GM23338 (cell line): ENCODE data around the gene FOXA2. TPM values are rescaled to one million over a fixed set of nuclear protein-coding genes. Genes with fewer than 3 reads are reported as not detected.

Source experiments
- ATAC-seq: fragments of 200-7000 bp; cut with Tn5 transposase; 3 replicates; pipeline ENCODE4 v1.9.1; 2020
- DNase-seq: peaks from one replicate; pipeline ENCODE4 v3.0.0-alpha.2; 2015; ENCODE audit warnings: low spot score
- H2AFZ ChIP-seq: fragments of 200-600 bp; sonication (generic); 2 replicates; pipeline ENCODE4 v1.8.0; 2016; ENCODE audit warnings: antibody characterized with exemption, mild to moderate bottlenecking, moderate library complexity
- H3F3A ChIP-seq: fragments of 200-600 bp; sonication (generic); replicated peaks from 2 replicates; pipeline ENCODE4 v1.8.0; 2017; ENCODE audit warnings: antibody characterized with exemption, mixed run types, low read depth
- H3K27ac ChIP-seq: fragments of 200-600 bp; sonication (generic); 2 replicates; pipeline ENCODE4 v1.6.1; 2016; ENCODE audit warnings: low read depth
- H3K27me3 ChIP-seq: fragments of 200-600 bp; sonication (generic); 2 replicates; pipeline ENCODE4 v1.8.0; 2016; ENCODE audit warnings: mild to moderate bottlenecking, mixed run types, moderate library complexity; ENCODE audit not compliant: insufficient read depth
- H3K36me3 ChIP-seq: fragments of 200-600 bp; sonication (generic); 2 replicates; pipeline ENCODE4 v1.8.0; 2016; ENCODE audit warnings: mild to moderate bottlenecking; ENCODE audit not compliant: insufficient read depth
- H3K4me1 ChIP-seq: fragments of 200-600 bp; sonication (generic); 2 replicates; pipeline ENCODE4 v1.8.0; 2016; ENCODE audit warnings: mild to moderate bottlenecking, moderate library complexity; ENCODE audit not compliant: insufficient read depth
- H3K4me2 ChIP-seq: fragments of 200-600 bp; sonication (generic); 2 replicates; pipeline ENCODE4 v1.7.1; 2017; ENCODE audit warnings: mixed run types
- H3K4me3 ChIP-seq: fragments of 200-600 bp; sonication (generic); 2 replicates; pipeline ENCODE4 v1.6.1; 2016; ENCODE audit warnings: mixed run types
- H3K79me2 ChIP-seq: fragments of 200-600 bp; sonication (generic); replicated peaks from 2 replicates; pipeline ENCODE4 v1.8.0; 2017; ENCODE audit warnings: mild to moderate bottlenecking; ENCODE audit not compliant: insufficient read depth
- H3K9me2 ChIP-seq: fragments of 200-600 bp; sonication (generic); 2 replicates; pipeline ENCODE4 v1.8.0; 2017; ENCODE audit not compliant: insufficient read depth
- H4K20me1 ChIP-seq: fragments of 200-600 bp; sonication (generic); replicated peaks from 2 replicates; pipeline ENCODE4 v1.8.0; 2017; ENCODE audit warnings: mild to moderate bottlenecking; ENCODE audit not compliant: insufficient read depth
- H3K27ac Mint-ChIP-seq: 2 replicates; pipeline ENCODE4 v1.8.0; 2020; ENCODE audit warnings: inconsistent platforms, mild to moderate bottlenecking, moderate library complexity, mixed read lengths
- H3K27me3 Mint-ChIP-seq: 3 replicates; pipeline ENCODE4 v1.8.0; 2022; ENCODE audit warnings: low read depth, mild to moderate bottlenecking, moderate library complexity, mixed read lengths, inconsistent platforms; ENCODE audit not compliant: insufficient read depth, poor library complexity
- H3K36me3 Mint-ChIP-seq: 3 replicates; pipeline ENCODE4 v1.8.0; 2021; ENCODE audit warnings: low read depth, mild to moderate bottlenecking, inconsistent platforms, moderate library complexity, mixed read lengths
- H3K4me1 Mint-ChIP-seq: 3 replicates; pipeline ENCODE4 v1.8.0; 2020; ENCODE audit warnings: mild to moderate bottlenecking, inconsistent platforms, mixed read lengths
- H3K4me3 Mint-ChIP-seq: 3 replicates; pipeline ENCODE4 v1.8.0; 2021; ENCODE audit warnings: moderate library complexity, mild to moderate bottlenecking, inconsistent platforms, mixed read lengths
- H3K9me3 Mint-ChIP-seq: 3 replicates; pipeline ENCODE4 v1.8.0; 2020; ENCODE audit warnings: moderate library complexity, mild to moderate bottlenecking, inconsistent platforms, mixed read lengths
- CTCF ChIP-seq, 2 experiments: fragments of 200-600 bp in 1 of 2; sonication (generic) in 1 of 2; conservative IDR thresholded peaks; 2 replicates each; pipeline versions ENCODE4 v1.5.1 to v1.6.1; 2016 to 2017; ENCODE audit warnings: antibody characterized with exemption in 2 of 2, low read depth in 2 of 2, mild to moderate bottlenecking in 2 of 2, moderate library complexity in 1 of 2
- EZH2 ChIP-seq: fragments of 200-600 bp; sonication (generic); IDR thresholded peaks from one replicate; pipeline ENCODE4 v1.8.0; 2017; ENCODE audit warnings: antibody characterized with exemption, mild to moderate bottlenecking, low read depth; ENCODE audit not compliant: unreplicated experiment
- JUNB ChIP-seq: IDR thresholded peaks from one replicate; pipeline ENCODE4 v1.6.1; 2016; ENCODE audit warnings: antibody characterized with exemption; ENCODE audit not compliant: unreplicated experiment
- polyA plus RNA-seq: library from polyadenylated mRNA; unstranded; fragments of >200 nt; fragmentation: Nextera tagmentation; extraction: Ambion mirVana; gene quantifications from 2 replicates; pipeline ENCODE4 v1.2.1, GENCODE V29; 2016
- total RNA-seq: library from RNA; depleted of rRNA; stranded (reverse); fragments of >200 nt; shearing (Covaris generic); gene quantifications from 2 replicates; pipeline ENCODE4 v1.2.3, GENCODE V29; 2014

The FOXA2 gene
- total and polyA plus RNA-seq, 2 experiments from 2014 or later = not detected

GRCh38 chr20:22581437-22582385 lies 2.7 kb downstream of the FOXA2 start:
- 0 out of 4 replicates have a peak, but pooled peaks of 1 of the 2 experiments have one; percentile 4 for TF ChIP-seq CTCF (conservative IDR thresholded peaks at IDR 0.05; ENCODE audit: low read depth in 2 of 2)
- peak; percentile 96 for TF ChIP-seq EZH2
- TF ChIP-seq JUNB = no peak
- Mint-ChIP-seq H3K36me3 (no peaks in the 10 kb centered on the region; the same call in 2 of the 3 replicates), H3K4me1 (peaks cover 50% of the 10 kb centered on the region), H3K9me3 (peaks cover 8% of the 10 kb centered on the region; the same call in 2 of the 3 replicates), H3K27me3 (peaks cover 92% of the 10 kb centered on the region), H3K27ac (no peak overlapping the region), H3K4me3 (peak overlapping the region; percentile 53)
- H2AFZ ChIP-seq = no peak overlapping the region; the same call in 1 of the 2 replicates
- no peaks in the 10 kb centered on the region for H3K36me3 ChIP-seq
- no peaks in the 10 kb centered on the region for H3K9me2 ChIP-seq
- H3K4me1 ChIP-seq = peaks cover 62% of the 10 kb centered on the region
- no peak overlapping the region for H3K27ac ChIP-seq
- peaks cover 99% of the 10 kb centered on the region for H3K27me3 ChIP-seq
- no peak for ATAC-seq
- peaks cover 26% of the 10 kb centered on the region for H4K20me1 ChIP-seq
- H3K79me2 ChIP-seq = no peaks in the 10 kb centered on the region
- H3F3A ChIP-seq = peaks cover 29% of the 10 kb centered on the region
- peak overlapping the region; percentile 75 for H3K4me2 ChIP-seq
- peak; percentile 47 for DNase-seq
- peak overlapping the region; percentile 49; the same call in 1 of the 2 replicates for H3K4me3 ChIP-seq

DNA sequence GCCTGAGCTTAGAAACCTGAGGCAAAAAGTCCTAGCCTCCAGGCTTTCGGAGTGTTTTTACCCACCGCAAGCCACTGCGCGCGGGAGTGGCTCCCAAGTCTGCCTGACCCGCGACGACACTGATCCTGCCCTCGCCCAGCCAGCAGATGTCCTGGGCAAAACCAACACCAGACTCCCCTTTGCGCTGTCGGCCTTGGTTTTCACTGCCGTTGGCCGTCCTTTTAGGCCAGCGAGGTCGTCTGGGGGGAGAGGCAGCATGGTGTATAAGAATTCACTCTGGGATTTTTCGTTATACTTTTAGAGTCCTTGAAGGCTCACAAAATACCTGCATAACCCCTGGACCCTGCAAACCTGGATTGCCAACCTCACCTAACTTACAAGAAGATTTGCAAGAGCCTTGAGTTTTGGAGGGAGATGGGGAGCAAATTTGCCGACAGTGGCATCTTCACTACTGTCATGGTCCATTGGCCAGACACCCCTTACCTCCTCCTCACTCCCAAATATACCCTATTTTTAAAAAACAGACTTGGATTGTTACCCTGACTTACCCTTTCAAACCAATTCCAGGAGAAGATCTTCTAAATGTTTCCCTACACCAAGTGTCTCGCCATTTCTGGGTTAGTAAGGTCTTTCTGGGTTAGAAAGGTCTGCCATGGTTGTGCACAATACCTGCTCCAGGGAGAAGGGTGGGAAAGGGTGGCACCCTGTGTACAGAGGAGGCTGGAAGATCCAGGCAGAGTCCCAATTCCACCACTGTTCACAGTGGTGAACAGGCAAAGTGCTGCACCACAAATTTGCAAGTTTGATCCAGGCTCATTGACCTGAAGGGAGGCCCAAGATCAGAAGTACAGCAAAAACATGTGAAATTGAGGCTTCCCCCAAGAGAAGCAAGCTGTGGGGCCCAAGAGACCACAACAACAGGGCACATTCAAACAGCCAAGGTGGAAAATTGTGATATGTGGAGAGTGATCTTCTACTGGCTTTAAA lies 4.4 kb downstream of the FOXA2 start:
- H3K4me1 ChIP-seq = peaks cover 65% of the 10 kb centered on the region
- peak overlapping the region; percentile 79 for H3K4me2 ChIP-seq
- ATAC-seq (no peak), DNase-seq (peak; percentile 57)
- H3K4me3 ChIP-seq = no peak overlapping the region; the same call in 1 of the 2 replicates
- H3K27me3 Mint-ChIP-seq = peaks cover 92% of the 10 kb centered on the region
- no peaks in the 10 kb centered on the region for H3K36me3 ChIP-seq
- no peaks in the 10 kb centered on the region for H3K79me2 ChIP-seq
- no peaks in the 10 kb centered on the region for H3K36me3 Mint-ChIP-seq
- H3K4me1 Mint-ChIP-seq = peaks cover 55% of the 10 kb centered on the region
- H3K27ac Mint-ChIP-seq = no peak overlapping the region
- peaks cover 2% of the 10 kb centered on the region; the same call in 1 of the 3 replicates for H3K9me3 Mint-ChIP-seq
- H3F3A ChIP-seq = peaks cover 46% of the 10 kb centered on the region
- no peak overlapping the region for H2AFZ ChIP-seq
- peaks cover 99% of the 10 kb centered on the region for H3K27me3 ChIP-seq
- no peak overlapping the region for H3K27ac ChIP-seq
- H3K9me2 ChIP-seq = no peaks in the 10 kb centered on the region
- peak; percentile 89 for TF ChIP-seq EZH2
- TF ChIP-seq JUNB = no peak
- H3K4me3 Mint-ChIP-seq = no peak overlapping the region
- peaks cover 33% of the 10 kb centered on the region for H4K20me1 ChIP-seq
